Measurements from ENCODE around the gene LRP1.
A peak's percentile ranks its signal among the peaks of the same experiment; 100 is the strongest.

Gene LRP1

GRCh38 chr12:57086493-57087009, 41.7 kb upstream of the LRP1 start:
- Histone ChIP-seq H3K9me3 (no peaks in the 10 kb centered on the region), H3K36me3 (no peaks in the 10 kb centered on the region), H3K27ac (peak overlapping the region; percentile 66), H3K4me1 (ENCODE audit: control insufficient read depth in 1 of 2, insufficient read depth in 1 of 2, low read depth in 1 of 2, low read length in 1 of 2) (peaks cover 31 to 37% of the 10 kb centered on the region in 2 experiments), H3K4me3 (ENCODE audit: low read depth in 1 of 2, low read length in 1 of 2) (peak overlapping the region; percentile 71 to 89), H3K27me3 (peaks cover 55% of the 10 kb centered on the region)
- no peak for TF ChIP-seq CTCF (IDR thresholded peaks at IDR 0.05)

GRCh38 chr12:57087010-57087690, 41.1 kb upstream of the LRP1 start:
- Histone ChIP-seq H3K4me3 (ENCODE audit: low read depth in 1 of 2, low read length in 1 of 2) (peak overlapping the region; percentile 71 to 89), H3K36me3 (no peaks in the 10 kb centered on the region), H3K27me3 (peaks cover 55% of the 10 kb centered on the region), H3K4me1 (ENCODE audit: control insufficient read depth in 1 of 2, insufficient read depth in 1 of 2, low read depth in 1 of 2, low read length in 1 of 2) (peaks cover 31 to 37% of the 10 kb centered on the region in 2 experiments), H3K27ac (peak overlapping the region; percentile 66), H3K9me3 (no peaks in the 10 kb centered on the region)
- no peak for TF ChIP-seq CTCF (IDR thresholded peaks at IDR 0.05)

- H3K36me3 ChIP-seq = no peaks in the 10 kb centered on the region
- peaks cover 55% of the 10 kb centered on the region for H3K27me3 ChIP-seq
- H3K4me3 ChIP-seq (ENCODE audit: low read depth in 1 of 2, low read length in 1 of 2) = peak overlapping the region; percentile 71 to 89
- no peak for TF ChIP-seq CTCF (IDR thresholded peaks at IDR 0.05)
- H3K9me3 ChIP-seq = no peaks in the 10 kb centered on the region
- H3K4me1 ChIP-seq (ENCODE audit: control insufficient read depth in 1 of 2, insufficient read depth in 1 of 2, low read depth in 1 of 2, low read length in 1 of 2) = peaks cover 31 to 37% of the 10 kb centered on the region in 2 experiments
- peak overlapping the region; percentile 66 for H3K27ac ChIP-seq
These were observed 40.5 kb upstream of the LRP1 start for GRCh38 chr12:57087691-57088353.

GRCh38 chr12:57088354-57089270, 39.7 kb upstream of the LRP1 start, which contains the start of gene NAB2:
TSS of gene NAB2 (plus strand) at chr12:57089114. CDS start at chr12:57089272, 158 bp downstream.
- peaks cover 31 to 40% of the 10 kb centered on the region in 2 experiments for H3K4me1 ChIP-seq (ENCODE audit: control insufficient read depth in 1 of 2, insufficient read depth in 1 of 2, low read depth in 1 of 2, low read length in 1 of 2)
- H3K27me3 ChIP-seq = peaks cover 55% of the 10 kb centered on the region

More at GRCh38 chr12:57088354-57089270, 39.7 kb upstream of the LRP1 start, which contains the start of gene NAB2:
- H3K27ac ChIP-seq = peak within 1 kb of the TSS; percentile 66
- TF ChIP-seq CTCF (IDR thresholded peaks at IDR 0.05) = no peak
- H3K9me3 ChIP-seq = no peaks in the 10 kb centered on the region
- H3K36me3 ChIP-seq = no peaks in the 10 kb centered on the region
- peak within 1 kb of the TSS; percentile 71 to 89 for H3K4me3 ChIP-seq (ENCODE audit: low read depth in 1 of 2, low read length in 1 of 2)
